A549 (cell line): ENCODE results near the gene PYGB. TPM values are rescaled to one million over a fixed set of nuclear protein-coding genes. Genes with fewer than 3 reads are reported as not detected.

Experiments
- ATAC-seq, 2 experiments: fragments of 200-7000 bp in 1 of 2; fragments of >200 bp in 1 of 2; cut with Nextera tagmentation in 1 of 2; cut with Tn5 transposase in 1 of 2; 3 replicates each; pipeline versions ENCODE4 v1.8.0 to v1.9.1; 2018 to 2020; ENCODE audit warnings: mild to moderate bottlenecking in 1 of 2, moderate library complexity in 1 of 2
- CTCF ChIA-PET: fragments of 300-600 bp; sonication (Branson Sonifier 250); formaldehyde crosslinking; extraction: SDS; loops from one replicate; lab custom pipeline; 2021; ENCODE audit warnings: antibody characterized with exemption, inconsistent platforms; lab: Yijun Ruan, JAX
- POLR2A ChIA-PET: fragments of 350-600 bp; formaldehyde crosslinking; extraction: SDS; loops from one replicate; lab custom pipeline; 2021; ENCODE audit warnings: antibody characterized with exemption, inconsistent platforms; lab: Yijun Ruan, JAX
- DNase-seq, 2 experiments: peaks; one replicate each; pipeline versions ENCODE4 v3.0.0 to v3.0.0-alpha.2; 2011 to 2016; ENCODE audit warnings: low read depth in 1 of 2, low spot score in 1 of 2
- FAIRE-seq: peaks from 2 replicates; lab custom pipeline; 2011; peaks lifted over from hg19 to GRCh38; lab: Jason Lieb, UNC
- H3K27ac ChIP-seq, 2 experiments: fragments of >200 bp; sonication (Bioruptor Twin); formaldehyde crosslinking; 3 replicates each; pipeline ENCODE4 v1.5.1; 2016 to 2017
- H3K4me1 ChIP-seq: fragments of >200 bp; sonication (Bioruptor Twin); formaldehyde crosslinking; 3 replicates; pipeline ENCODE4 v1.6.1; 2016
- H3K4me2 ChIP-seq: fragments of >200 bp; sonication (Bioruptor Twin); formaldehyde crosslinking; 3 replicates; pipeline ENCODE4 v1.6.1; 2016
- H3K4me3 ChIP-seq: fragments of >200 bp; sonication (Bioruptor Twin); formaldehyde crosslinking; 3 replicates; pipeline ENCODE4 v1.5.1; 2016
- H3K9me3 ChIP-seq: fragments of >200 bp; sonication (Bioruptor Twin); formaldehyde crosslinking; 3 replicates; pipeline ENCODE4 v1.6.1; 2016
- BHLHE40 ChIP-seq: IDR thresholded peaks from 2 replicates; pipeline ENCODE4 v1.6.1; 2012; ENCODE audit warnings: low read depth, low read length, inconsistent platforms
- CBX2 ChIP-seq: fragments of 200-600 bp; sonication (generic); IDR thresholded peaks from 2 replicates; pipeline ENCODE4 v1.6.1; 2016; ENCODE audit warnings: low read depth, mild to moderate bottlenecking, borderline replicate concordance
- CHD2 ChIP-seq: fragments of 150-350 bp; IDR thresholded peaks from 2 replicates; pipeline ENCODE4 v1.6.1; 2014; ENCODE audit warnings: low read length; ENCODE audit not compliant: partially characterized antibody
- EHF ChIP-seq: fragments of 250-450 bp; sonication (Bioruptor Pico); IDR thresholded peaks from 2 replicates; pipeline ENCODE4 v1.5.0; 2020; ENCODE audit warnings: mild to moderate bottlenecking
- ESRRA ChIP-seq: fragments of 150-350 bp; IDR thresholded peaks from 2 replicates; pipeline ENCODE4 v1.6.1; 2014; ENCODE audit warnings: mild to moderate bottlenecking, low read length, borderline replicate concordance
- GATA3 ChIP-seq: IDR thresholded peaks from 2 replicates; pipeline ENCODE4 v1.6.1; 2012; ENCODE audit warnings: borderline replicate concordance
- HDAC2 ChIP-seq: fragments of 200-600 bp; sonication (generic); IDR thresholded peaks from 2 replicates; pipeline ENCODE4 v1.6.1; 2016
- HOXA7 ChIP-seq: fragments of 250-450 bp; sonication (Bioruptor Pico); IDR thresholded peaks from 2 replicates; pipeline ENCODE4 v1.5.0; 2020; ENCODE audit warnings: mild to moderate bottlenecking, moderate library complexity
- HOXB13 ChIP-seq: fragments of 250-450 bp; sonication (Bioruptor Pico); IDR thresholded peaks from 2 replicates; pipeline ENCODE4 v1.5.0; 2020; ENCODE audit warnings: low read depth, mild to moderate bottlenecking, moderate library complexity
- JUNB ChIP-seq: fragments of >200 bp; sonication (Bioruptor Twin); formaldehyde crosslinking; IDR thresholded peaks from 2 replicates; pipeline ENCODE4 v1.6.1; 2016
- KDM1A ChIP-seq: fragments of 200-600 bp; sonication (generic); IDR thresholded peaks from 2 replicates; pipeline ENCODE4 v1.6.1; 2016; ENCODE audit warnings: low read depth, mild to moderate bottlenecking
- KDM5A ChIP-seq: fragments of 200-600 bp; sonication (generic); IDR thresholded peaks from 2 replicates; pipeline ENCODE4 v1.6.1; 2016; ENCODE audit warnings: antibody characterized with exemption, mild to moderate bottlenecking
- MAZ ChIP-seq: fragments of 150-350 bp; IDR thresholded peaks from 2 replicates; pipeline ENCODE4 v1.6.1; 2014; ENCODE audit warnings: antibody characterized with exemption, low read depth, low read length, borderline replicate concordance
- NFE2L2 ChIP-seq: fragments of 150-350 bp; conservative IDR thresholded peaks from 2 replicates; pipeline ENCODE4 v1.6.1; 2014; ENCODE audit warnings: low read length
- NPAS2 ChIP-seq: fragments of 250-450 bp; sonication (Bioruptor Pico); IDR thresholded peaks from 2 replicates; pipeline ENCODE4 v1.8.0; 2022; ENCODE audit warnings: mild to moderate bottlenecking, moderate library complexity, borderline replicate concordance
- POLR2A ChIP-seq: IDR thresholded peaks from 2 replicates; pipeline ENCODE4 v1.6.1; 2012; ENCODE audit warnings: mild to moderate bottlenecking, low read length
- POLR2AphosphoS2 ChIP-seq: conservative IDR thresholded peaks from 2 replicates; pipeline ENCODE4 v1.6.1; 2012; ENCODE audit warnings: low read length, improper control_type of control experiment, inconsistent platforms
- RCOR1 ChIP-seq: fragments of 150-350 bp; IDR thresholded peaks from 2 replicates; pipeline ENCODE4 v1.6.1; 2014; ENCODE audit warnings: antibody characterized with exemption, low read length, low read depth
- RNF2 ChIP-seq: fragments of 200-600 bp; sonication (generic); IDR thresholded peaks from 2 replicates; pipeline ENCODE4 v1.6.1; 2016; ENCODE audit warnings: low read depth, mild to moderate bottlenecking, antibody characterized with exemption, moderate library complexity, borderline replicate concordance
- SMC3 ChIP-seq: fragments of >200 bp; sonication (Bioruptor Twin); formaldehyde crosslinking; IDR thresholded peaks from 3 replicates; pipeline ENCODE4 v1.6.1; 2018; ENCODE audit warnings: inconsistent platforms
- TFCP2L1 ChIP-seq: fragments of 250-450 bp; sonication (Bioruptor Pico); IDR thresholded peaks from 2 replicates; pipeline ENCODE4 v1.5.0; 2021; ENCODE audit warnings: mild to moderate bottlenecking
- TP53 ChIP-seq: fragments of 250-450 bp; sonication (Bioruptor Pico); IDR thresholded peaks from 2 replicates; pipeline ENCODE4 v1.5.0; 2021; ENCODE audit warnings: mild to moderate bottlenecking, moderate library complexity
- ZFP36 ChIP-seq: fragments of 450-650 bp; IDR thresholded peaks from 2 replicates; pipeline ENCODE4 v1.6.1; 2014; ENCODE audit warnings: borderline replicate concordance; ENCODE audit not compliant: partially characterized antibody
- ZSCAN20 ChIP-seq: fragments of 250-450 bp; sonication (Bioruptor Pico); IDR thresholded peaks from 2 replicates; pipeline ENCODE4 v1.8.0; 2022; ENCODE audit warnings: mild to moderate bottlenecking, moderate library complexity
- WGBS: methylation state at CpG from one replicate; pipeline ENCODE4 v1.1.6; 2017; ENCODE audit errors: missing lambda C conversion rate; 5-methylcytosine and 5-hydroxymethylcytosine counted together
- polyA plus RNA-seq, 4 experiments: library from polyadenylated mRNA; depleted of rRNA in 3 of 4; stranded (reverse); fragments of >200 nt; fragmentation: RNase III in 1 of 4; extraction: RNeasy Plus Mini Kit Qiagen cat#74134 plus additional on column Dnase treatment in 1 of 4; gene quantifications; 2 replicates in 3 of 4; 3 replicates in 1 of 4; pipeline ENCODE4 v1.2.3, GENCODE V29; 2011 to 2017
- TF ChIP-seq, protein P1 (sequence below): IDR thresholded peaks from 2 replicates; pipeline ENCODE4 v1.6.1; 2012; ENCODE audit warnings: low read depth, borderline replicate concordance
- TF ChIP-seq, protein P2 (sequence below): IDR thresholded peaks from 2 replicates; pipeline ENCODE4 v1.6.1; 2012
- TF ChIP-seq, protein P3 (sequence below): fragments of >200 bp; sonication (Bioruptor Twin); formaldehyde crosslinking; IDR thresholded peaks from 3 replicates; pipeline ENCODE4 v1.6.1; 2016
- TF ChIP-seq, protein P4 (sequence below): fragments of 200-600 bp; sonication (generic); IDR thresholded peaks from 2 replicates; pipeline ENCODE4 v1.6.1; 2016; ENCODE audit warnings: antibody characterized with exemption, mild to moderate bottlenecking, moderate library complexity
- TF ChIP-seq, protein P5 (sequence below): fragments of >200 bp; sonication (Bioruptor Twin); formaldehyde crosslinking; IDR thresholded peaks from 3 replicates; pipeline ENCODE4 v1.5.1; 2016
- TF ChIP-seq, protein P6 (sequence below): IDR thresholded peaks from 2 replicates; pipeline ENCODE4 v1.6.1; 2012
- TF ChIP-seq, protein P7 (sequence below): fragments of >200 bp; sonication (Bioruptor Twin); formaldehyde crosslinking; IDR thresholded peaks from 2 replicates; pipeline ENCODE4 v1.6.1; 2016

The PYGB gene
- polyA plus RNA-seq, 2 of the 4 experiments (the other 2 are of a cell fraction): 93.2 to 100 TPM

DNA sequence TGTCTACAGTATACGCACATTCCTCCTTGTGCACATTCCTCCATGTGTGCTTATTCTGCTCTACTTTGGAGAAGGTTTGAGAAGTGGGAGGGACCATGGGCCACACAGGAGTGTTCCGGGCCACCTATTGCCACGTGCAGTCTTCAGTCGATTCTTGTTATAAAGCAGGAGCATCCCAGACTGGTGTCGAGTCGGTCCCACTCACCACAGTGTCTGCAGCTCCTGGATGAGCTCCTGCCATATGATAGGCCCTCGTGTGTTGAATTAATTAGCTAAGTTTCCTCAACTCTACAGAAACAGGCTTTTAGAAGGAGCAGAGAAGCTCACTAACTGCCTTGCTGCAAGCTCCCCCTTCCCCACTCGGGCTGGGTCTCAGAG lies 29.8 kb upstream of the PYGB start:
- ATAC-seq (no peak), DNase-seq (no peak), FAIRE-seq (no peak)
- TF ChIP-seq, protein P1, sequence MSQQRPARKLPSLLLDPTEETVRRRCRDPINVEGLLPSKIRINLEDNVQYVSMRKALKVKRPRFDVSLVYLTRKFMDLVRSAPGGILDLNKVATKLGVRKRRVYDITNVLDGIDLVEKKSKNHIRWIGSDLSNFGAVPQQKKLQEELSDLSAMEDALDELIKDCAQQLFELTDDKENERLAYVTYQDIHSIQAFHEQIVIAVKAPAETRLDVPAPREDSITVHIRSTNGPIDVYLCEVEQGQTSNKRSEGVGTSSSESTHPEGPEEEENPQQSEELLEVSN: no peak
- TF ChIP-seq ZSCAN20 (CRISPR knock-in tag): no peak
- no peak for TF ChIP-seq CBX2
- TF ChIP-seq, protein P2, sequence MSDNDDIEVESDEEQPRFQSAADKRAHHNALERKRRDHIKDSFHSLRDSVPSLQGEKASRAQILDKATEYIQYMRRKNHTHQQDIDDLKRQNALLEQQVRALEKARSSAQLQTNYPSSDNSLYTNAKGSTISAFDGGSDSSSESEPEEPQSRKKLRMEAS: no peak
- TF ChIP-seq, protein P3, sequence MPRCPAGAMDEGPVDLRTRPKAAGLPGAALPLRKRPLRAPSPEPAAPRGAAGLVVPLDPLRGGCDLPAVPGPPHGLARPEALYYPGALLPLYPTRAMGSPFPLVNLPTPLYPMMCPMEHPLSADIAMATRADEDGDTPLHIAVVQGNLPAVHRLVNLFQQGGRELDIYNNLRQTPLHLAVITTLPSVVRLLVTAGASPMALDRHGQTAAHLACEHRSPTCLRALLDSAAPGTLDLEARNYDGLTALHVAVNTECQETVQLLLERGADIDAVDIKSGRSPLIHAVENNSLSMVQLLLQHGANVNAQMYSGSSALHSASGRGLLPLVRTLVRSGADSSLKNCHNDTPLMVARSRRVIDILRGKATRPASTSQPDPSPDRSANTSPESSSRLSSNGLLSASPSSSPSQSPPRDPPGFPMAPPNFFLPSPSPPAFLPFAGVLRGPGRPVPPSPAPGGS: no peak
- TF ChIP-seq BHLHE40: no peak
- no peak for TF ChIP-seq HDAC2
- TF ChIP-seq, protein P4, sequence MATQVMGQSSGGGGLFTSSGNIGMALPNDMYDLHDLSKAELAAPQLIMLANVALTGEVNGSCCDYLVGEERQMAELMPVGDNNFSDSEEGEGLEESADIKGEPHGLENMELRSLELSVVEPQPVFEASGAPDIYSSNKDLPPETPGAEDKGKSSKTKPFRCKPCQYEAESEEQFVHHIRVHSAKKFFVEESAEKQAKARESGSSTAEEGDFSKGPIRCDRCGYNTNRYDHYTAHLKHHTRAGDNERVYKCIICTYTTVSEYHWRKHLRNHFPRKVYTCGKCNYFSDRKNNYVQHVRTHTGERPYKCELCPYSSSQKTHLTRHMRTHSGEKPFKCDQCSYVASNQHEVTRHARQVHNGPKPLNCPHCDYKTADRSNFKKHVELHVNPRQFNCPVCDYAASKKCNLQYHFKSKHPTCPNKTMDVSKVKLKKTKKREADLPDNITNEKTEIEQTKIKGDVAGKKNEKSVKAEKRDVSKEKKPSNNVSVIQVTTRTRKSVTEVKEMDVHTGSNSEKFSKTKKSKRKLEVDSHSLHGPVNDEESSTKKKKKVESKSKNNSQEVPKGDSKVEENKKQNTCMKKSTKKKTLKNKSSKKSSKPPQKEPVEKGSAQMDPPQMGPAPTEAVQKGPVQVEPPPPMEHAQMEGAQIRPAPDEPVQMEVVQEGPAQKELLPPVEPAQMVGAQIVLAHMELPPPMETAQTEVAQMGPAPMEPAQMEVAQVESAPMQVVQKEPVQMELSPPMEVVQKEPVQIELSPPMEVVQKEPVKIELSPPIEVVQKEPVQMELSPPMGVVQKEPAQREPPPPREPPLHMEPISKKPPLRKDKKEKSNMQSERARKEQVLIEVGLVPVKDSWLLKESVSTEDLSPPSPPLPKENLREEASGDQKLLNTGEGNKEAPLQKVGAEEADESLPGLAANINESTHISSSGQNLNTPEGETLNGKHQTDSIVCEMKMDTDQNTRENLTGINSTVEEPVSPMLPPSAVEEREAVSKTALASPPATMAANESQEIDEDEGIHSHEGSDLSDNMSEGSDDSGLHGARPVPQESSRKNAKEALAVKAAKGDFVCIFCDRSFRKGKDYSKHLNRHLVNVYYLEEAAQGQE: no peak
- no peak for TF ChIP-seq ESRRA
- TF ChIP-seq RCOR1: no peak
- TF ChIP-seq, protein P5, sequence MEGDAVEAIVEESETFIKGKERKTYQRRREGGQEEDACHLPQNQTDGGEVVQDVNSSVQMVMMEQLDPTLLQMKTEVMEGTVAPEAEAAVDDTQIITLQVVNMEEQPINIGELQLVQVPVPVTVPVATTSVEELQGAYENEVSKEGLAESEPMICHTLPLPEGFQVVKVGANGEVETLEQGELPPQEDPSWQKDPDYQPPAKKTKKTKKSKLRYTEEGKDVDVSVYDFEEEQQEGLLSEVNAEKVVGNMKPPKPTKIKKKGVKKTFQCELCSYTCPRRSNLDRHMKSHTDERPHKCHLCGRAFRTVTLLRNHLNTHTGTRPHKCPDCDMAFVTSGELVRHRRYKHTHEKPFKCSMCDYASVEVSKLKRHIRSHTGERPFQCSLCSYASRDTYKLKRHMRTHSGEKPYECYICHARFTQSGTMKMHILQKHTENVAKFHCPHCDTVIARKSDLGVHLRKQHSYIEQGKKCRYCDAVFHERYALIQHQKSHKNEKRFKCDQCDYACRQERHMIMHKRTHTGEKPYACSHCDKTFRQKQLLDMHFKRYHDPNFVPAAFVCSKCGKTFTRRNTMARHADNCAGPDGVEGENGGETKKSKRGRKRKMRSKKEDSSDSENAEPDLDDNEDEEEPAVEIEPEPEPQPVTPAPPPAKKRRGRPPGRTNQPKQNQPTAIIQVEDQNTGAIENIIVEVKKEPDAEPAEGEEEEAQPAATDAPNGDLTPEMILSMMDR: no peak
- no peak for TF ChIP-seq TP53 (CRISPR knock-in tag)
- TF ChIP-seq POLR2A: no peak
- TF ChIP-seq EHF (CRISPR knock-in tag): no peak
- TF ChIP-seq MAZ: no peak
- no peak for TF ChIP-seq NFE2L2
- TF ChIP-seq, protein P6, sequence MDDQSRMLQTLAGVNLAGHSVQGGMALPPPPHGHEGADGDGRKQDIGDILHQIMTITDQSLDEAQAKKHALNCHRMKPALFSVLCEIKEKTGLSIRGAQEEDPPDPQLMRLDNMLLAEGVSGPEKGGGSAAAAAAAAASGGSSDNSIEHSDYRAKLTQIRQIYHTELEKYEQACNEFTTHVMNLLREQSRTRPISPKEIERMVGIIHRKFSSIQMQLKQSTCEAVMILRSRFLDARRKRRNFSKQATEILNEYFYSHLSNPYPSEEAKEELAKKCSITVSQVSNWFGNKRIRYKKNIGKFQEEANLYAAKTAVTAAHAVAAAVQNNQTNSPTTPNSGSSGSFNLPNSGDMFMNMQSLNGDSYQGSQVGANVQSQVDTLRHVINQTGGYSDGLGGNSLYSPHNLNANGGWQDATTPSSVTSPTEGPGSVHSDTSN: no peak
- TF ChIP-seq KDM5A: no peak
- 86% methylated on average over 8 of the region's 8 CpGs for WGBS
- Histone ChIP-seq H3K4me3 (no peak overlapping the region), H3K9me3 (no peaks in the 10 kb centered on the region), H3K4me2 (no peak overlapping the region), H3K27ac (no peak overlapping the region), H3K4me1 (peaks cover 26% of the 10 kb centered on the region)
- ChIA-PET CTCF (interaction anchor here (1.4 to 18.2 kb wide), 4 partner anchors 10 to 79 kb away, joined by 4 to 300 read pairs (median 7); partner anchors contain the start of gene PYGB), POLR2A (interaction anchor here (1.2 kb wide), 1 partner anchor 15 kb away, joined by 3 read pairs; no protein-coding TSS in a partner anchor)

DNA sequence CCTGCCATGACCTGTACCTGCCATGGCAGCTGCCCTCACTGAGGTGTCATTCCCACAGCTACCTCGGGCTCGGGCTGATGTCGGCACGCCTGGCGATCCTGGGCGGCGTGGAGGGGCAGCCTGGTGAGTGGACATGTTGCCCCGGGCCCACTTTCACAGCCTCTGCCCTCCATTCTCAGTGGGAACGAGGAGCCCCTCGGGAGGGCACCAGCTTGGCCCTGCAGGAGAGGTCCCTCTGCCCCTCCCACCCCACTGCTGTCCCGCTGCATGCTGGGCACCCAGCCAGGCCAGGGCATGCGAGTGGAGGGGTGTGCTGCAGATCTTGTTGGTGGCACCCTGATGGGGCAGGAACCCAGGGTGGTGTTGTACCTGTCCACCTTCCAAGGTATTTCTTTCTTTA lies 29.4 kb upstream of the PYGB start:
- ATAC-seq (no peak), DNase-seq (no peak), FAIRE-seq (no peak)
- POLR2A ChIA-PET: interaction anchor here (1.2 kb wide), 1 partner anchor 15 kb away, joined by 3 read pairs; no protein-coding TSS in a partner anchor
- no peak overlapping the region for H3K4me2 ChIP-seq
- CTCF ChIA-PET: interaction anchor here (1.4 to 18.2 kb wide), 4 partner anchors 10 to 78 kb away, joined by 4 to 300 read pairs (median 7); partner anchors contain the start of gene PYGB
- peaks cover 30% of the 10 kb centered on the region for H3K4me1 ChIP-seq
- WGBS: over 99% methylated on average over 12 of the region's 12 CpGs
- no peak overlapping the region for H3K4me3 ChIP-seq
- peak overlapping the region in 1 of 2 experiments; percentile 10; a peak in 1 of 6 replicates for H3K27ac ChIP-seq
- H3K9me3 ChIP-seq: no peaks in the 10 kb centered on the region
- TF ChIP-seq POLR2AphosphoS2 (no peak), SMC3 (no peak), KDM1A (no peak), NPAS2 (CRISPR knock-in tag) (no peak), RNF2 (no peak), NFE2L2 (no peak), TP53 (CRISPR knock-in tag) (no peak), GATA3 (no peak), CHD2 (no peak), HOXA7 (no peak), ZSCAN20 (CRISPR knock-in tag) (no peak), HOXB13 (CRISPR knock-in tag) (no peak), ZFP36 (no peak), JUNB (no peak), TFCP2L1 (no peak)
- TF ChIP-seq, protein P7, sequence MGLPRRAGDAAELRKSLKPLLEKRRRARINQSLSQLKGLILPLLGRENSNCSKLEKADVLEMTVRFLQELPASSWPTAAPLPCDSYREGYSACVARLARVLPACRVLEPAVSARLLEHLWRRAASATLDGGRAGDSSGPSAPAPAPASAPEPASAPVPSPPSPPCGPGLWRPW: no peak
